Hippocampal formation (tissue), 2 donors: Measurements from ENCODE around the gene HOXB8.

Experiments used
- DNase-seq, 2 donors: peaks; one replicate each; lab custom pipeline; 2025; lab: John Stamatoyannopoulos, UW

HOXB8 gene

DNA sequence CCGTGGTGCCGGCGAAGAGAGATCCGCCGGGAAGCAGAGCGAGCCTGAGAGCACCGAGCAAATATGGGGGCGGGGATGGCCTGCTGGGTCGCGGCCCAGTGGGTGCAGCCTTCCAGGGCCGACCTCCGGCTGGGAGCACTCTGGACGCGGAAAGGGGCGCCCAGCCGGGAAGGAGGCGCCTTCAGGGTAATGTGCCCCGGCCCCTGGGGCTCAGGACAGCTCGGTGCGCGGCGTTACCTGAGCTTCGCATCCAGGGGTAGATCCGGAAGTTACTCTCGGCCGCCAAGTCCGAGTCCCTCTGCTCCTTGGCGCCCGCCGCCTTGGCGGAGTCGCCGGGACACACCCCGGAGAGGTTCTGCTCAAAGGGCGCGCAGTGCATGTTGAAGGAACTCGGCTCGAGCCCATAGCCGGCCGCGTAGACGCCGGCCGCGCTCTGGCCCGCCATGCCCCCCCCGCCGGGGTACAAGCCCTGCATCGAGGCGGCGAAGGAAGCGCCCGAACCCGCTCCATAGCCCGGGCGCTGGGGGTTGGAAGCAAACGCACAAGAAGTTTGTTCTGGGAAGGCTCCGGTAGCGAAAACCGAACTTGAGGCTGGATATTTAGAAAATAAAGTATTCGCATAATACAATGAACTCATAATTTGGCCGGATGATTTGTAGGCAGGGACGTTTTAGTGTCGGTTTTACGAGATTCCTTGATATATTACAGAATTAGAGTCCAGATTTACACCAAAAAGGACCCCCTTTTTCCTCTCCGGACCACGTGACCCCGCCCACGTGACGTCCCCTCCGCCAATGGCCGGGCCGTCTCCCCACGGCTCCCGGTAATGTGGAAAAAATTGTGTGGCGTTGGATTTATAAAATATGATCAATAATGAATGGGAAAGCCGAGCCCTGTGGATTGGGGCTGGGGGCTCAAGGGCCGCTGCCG, 4.5 kb downstream of the HOXB8 start, which contains the start of gene HOXB7:
TSS of gene HOXB7 (minus strand) at position 736 of the 930 bp plus-strand sequence. CDS start at position 637, 99 bp downstream.
- DNase-seq, result no peak

DNA sequence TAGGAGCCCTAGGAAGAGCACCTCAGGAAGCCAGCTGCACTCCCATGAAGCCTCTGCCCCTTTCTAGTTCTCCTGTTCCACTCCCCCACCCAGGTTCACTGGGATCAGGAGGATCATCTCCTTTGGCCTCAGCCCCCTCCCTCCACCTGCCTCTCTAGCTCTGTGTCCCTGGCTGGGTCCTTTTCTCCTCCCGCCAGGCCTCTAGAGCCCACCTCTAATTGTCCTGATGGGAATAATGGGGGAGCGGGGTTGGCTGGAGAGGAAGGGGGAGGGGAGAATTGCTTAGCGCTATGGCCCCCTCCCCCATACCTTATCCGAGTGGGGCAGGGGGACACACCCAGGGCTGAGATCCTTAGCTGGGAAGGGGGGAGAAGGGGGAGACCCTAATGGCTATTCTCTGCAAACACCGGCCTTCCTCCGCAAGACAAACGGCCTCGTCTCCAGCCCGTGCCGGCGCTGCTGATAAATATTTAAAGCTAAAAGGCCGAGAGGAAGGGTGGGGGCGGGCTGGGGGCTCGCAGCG, 5.3 kb downstream of the HOXB8 start:
- no peak for DNase-seq

GRCh38 chr17:48609033-48609432, 6.1 kb downstream of the HOXB8 start:
- no peak for DNase-seq

GRCh38 chr17:48608494-48608834, 6.6 kb downstream of the HOXB8 start:
- no peak for DNase-seq

GRCh38 chr17:48606892-48607614, 8.0 kb downstream of the HOXB8 start:
- no peak for DNase-seq

GRCh38 chr17:48605991-48606891, 8.9 kb downstream of the HOXB8 start:
- no peak for DNase-seq

DNA sequence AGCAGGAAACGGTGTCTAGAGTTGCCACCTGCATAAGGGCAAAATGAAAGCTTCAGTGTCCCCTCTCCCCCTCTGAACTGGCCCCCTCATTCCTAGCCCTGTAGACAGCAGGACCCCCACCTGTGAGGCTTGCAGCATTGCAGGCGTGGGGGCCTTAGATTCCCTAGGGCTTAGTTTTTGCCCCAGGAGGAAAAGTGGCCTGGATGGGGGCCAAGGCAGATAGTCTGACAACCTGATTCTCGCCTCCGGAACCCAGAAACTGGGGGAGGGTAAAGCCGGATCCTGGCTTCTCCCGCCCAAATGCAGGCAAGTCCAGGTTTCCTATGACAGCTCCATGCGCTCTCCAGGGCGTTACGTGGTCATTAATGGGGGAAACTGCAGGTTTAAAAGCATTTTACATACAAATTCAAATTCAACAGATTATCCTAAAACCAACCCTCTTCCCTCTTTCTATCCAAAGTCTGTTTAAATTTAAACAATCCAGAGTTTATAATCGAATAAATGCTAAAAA, 9.6 kb downstream of the HOXB8 start:
- DNase-seq, result no peak

DNA sequence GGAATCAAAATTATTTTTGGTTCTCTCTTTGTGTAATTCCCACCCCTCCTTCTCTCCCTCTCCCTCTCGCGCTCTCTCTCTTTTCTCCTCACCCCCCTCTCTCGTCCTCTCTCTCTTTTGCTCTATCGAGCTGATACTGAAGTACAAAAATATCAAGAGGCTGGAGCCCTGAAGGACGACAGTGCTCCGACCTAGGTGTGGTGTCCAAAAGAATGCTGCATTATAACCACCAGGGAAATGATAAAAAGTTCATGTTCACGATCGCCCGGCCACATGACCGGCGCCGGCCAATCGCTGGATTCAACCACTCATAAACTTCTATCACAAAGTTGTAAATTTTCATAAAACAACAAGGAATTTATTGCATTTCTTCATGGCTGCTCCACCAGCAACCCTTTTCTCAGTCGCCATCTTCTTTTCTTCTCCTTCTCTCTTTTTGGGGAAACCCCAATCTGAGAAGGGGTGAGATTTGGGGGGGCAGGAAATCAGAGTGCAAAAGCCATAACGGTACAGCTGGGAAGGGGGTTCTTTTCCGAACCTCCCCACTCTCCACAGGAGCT, 10.2 kb downstream of the HOXB8 start, which contains the start of gene HOXB6:
TSS of gene HOXB6 (minus strand) at position 217 of the 560 bp plus-strand sequence. CDS start 6,836 bp downstream, outside the sequence.
- DNase-seq, result no peak

DNA sequence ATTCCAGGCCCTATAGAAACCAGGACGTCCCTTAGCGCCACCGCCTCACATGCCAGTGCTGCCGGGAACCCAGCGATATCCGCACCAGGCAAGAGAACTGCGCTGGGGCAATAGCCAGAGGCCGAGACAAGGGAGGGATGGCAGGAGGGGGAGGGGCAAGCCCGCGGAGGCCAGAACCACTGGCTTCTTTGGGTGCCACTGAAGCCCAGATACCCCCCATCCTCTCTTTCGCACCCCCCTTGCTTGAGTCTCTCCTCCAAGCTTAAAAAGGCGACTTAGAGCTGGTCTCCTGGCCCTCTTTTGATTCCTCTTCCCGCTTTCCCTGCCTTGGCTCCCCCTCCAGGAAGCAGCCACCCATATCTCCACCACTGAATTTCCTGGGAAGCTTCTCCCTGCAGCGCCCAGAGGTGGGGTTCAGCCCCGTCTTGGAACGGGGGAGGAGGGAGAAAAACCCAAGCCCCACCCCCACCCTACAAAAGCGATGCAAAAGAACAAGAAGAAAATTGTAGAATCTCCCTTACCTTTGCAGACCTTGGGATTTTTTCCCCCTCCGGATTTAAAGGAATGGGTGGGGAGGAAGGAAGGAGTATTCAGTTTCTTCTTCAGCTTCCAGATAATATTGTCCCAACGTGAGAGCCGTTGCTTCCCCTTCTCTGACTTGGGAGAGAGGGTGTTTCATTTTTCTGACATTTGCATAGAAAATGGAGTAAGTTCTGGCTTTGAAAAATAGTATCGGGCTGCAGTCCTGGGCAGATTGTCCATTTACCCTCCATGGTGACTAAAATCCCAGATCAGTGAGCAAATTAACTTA, 10.9 kb downstream of the HOXB8 start:
- no peak for DNase-seq

- DNase-seq, result no peak
These were observed 13.3 kb downstream of the HOXB8 start for GRCh38 chr17:48601539-48602425.

- no peak for DNase-seq
These were observed 13.9 kb downstream of the HOXB8 start for GRCh38 chr17:48601207-48601538.

GRCh38 chr17:48600244-48601098, 14.6 kb downstream of the HOXB8 start:
- DNase-seq, result no peak

DNA sequence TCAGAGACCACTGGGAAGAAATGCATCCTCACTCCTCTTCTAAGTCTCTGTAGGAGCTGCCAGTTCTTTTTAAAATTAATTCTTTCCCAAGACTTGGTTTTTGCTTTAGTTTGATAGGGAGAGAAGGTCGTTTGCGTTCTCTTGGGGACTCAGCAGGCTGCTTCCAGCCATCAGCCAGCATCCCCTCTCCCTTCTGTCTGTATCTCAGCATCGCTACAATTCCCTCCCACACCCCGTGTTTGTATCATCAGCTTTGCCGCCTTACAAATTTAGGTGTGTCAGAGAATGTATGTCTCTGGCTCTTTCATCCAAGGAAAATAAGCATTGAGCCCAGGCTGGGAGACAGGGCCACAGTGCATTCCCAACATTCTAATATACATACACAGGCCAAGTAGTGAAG, 15.7 kb downstream of the HOXB8 start:
- DNase-seq, result no peak

- no peak for DNase-seq
These were observed 16.4 kb downstream of the HOXB8 start for GRCh38 chr17:48598736-48599135.

DNA sequence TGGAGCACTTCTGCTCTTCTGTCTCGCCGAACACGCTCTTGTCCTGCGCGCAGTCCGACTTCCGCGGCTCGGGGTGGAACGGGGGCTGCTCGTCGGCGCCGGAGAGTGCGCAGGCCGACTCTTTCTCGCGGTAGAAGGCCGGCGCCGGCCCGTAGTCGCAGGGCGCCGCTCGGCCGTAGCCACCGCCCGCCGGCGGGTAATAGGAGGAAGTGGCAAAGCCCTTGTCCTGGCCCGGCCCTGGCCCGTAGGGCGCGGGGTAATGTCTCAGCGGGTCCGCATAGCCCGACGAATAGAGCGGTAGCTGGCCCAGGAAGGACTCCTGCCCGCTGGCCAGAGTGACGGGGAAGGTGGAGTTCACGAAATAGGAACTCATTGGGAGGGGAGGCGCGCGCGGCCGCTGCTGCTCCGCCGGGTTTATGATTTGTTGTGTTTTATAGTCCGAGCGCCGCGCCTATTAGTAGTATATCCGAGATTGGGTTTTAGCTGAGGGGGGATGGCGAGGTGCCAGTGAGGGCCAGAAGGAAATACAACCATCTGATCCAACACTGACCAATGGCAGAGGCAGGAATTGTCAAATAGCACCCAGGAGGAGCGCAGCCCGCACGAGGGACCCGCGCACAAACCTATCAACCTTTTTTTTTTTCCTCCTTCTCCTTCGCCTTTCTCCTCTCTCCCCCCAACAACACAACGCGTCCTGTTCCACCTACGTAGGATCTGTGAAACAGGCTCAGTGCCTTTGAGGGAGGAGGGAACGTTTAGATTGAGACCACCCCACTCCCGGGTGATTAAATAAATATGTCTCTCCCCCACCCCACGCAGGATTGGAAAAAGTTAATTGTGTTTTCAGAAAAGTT, 17.1 kb downstream of the HOXB8 start:
- DNase-seq, result no peak

- DNase-seq, result no peak
These were observed 17.6 kb downstream of the HOXB8 start for GRCh38 chr17:48597528-48597777.

GRCh38 chr17:48596735-48597527, 18.2 kb downstream of the HOXB8 start:
- no peak for DNase-seq
